HG03457 (cell line): ENCODE data around the gene KCNJ8.

Experiments
- ATAC-seq: cut with Tn5 transposase; IDR thresholded peaks from one replicate; pipeline ENCODE4 v1.9.1; 2021; ENCODE audit warnings: moderate number of reproducible peaks; ENCODE audit not compliant: unreplicated experiment

Gene KCNJ8

DNA sequence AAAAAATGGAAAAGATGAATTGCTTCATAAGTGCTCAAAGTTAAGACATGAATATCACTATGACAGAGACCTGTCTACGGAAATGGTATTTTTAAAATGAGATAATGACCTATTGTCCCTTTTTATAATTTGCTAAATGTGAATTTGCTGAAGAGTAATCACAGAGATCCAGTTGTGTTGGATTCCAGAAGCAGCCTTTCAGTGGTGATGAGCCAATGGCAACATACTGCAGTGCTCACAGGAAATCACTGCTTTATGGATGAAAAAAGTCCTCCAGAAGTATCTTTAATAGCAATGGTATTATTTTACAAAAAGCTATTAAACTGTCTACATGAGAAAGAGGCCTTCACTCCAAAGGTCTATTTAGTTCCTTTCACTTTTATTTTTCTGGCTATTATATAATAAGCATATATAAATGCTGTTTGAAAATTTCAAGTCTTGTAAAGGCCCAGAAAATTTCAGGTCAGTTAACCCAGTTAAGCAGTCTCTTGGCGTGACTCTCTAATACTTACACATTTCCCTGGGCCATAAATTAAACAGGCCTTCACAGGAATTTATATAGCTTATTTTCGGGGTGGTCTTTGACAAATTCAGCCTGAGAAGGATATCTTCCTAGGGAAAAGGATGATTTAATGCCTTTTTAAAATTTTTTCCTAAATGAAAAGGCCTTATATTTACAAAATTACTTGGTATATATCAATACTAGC lies 55.4 kb downstream of the KCNJ8 start:
- no peak for ATAC-seq

- no peak for ATAC-seq
Observed at GRCh38 chr12:21718403-21718802, 56.1 kb downstream of the KCNJ8 start.

GRCh38 chr12:21717767-21718166 lies 56.7 kb downstream of the KCNJ8 start:
- no peak for ATAC-seq

DNA sequence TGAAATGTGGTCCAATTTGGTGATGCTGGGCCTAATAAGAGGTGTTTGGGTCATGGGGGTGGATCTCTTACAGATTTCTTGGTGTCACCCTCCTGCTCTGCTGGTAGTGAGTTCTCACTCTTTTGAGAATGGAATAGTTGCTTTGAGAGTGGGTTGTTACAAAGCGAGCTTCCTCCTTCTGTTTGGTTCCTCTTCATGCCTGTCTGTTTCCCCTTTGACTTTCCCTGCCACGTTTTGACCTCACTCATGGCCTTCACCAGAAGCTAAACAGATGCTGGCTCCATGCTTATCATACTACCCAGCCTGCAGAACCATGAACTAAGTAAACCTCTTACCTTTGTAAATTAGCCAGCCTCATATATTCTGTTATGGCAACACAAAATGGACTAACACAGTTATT lies 59.1 kb downstream of the KCNJ8 start:
- ATAC-seq: no peak
